Large intestine (tissue), 3 donors: Measurements from ENCODE around the gene ALDH8A1. TPM values are rescaled to one million over a fixed set of nuclear protein-coding genes. Genes with fewer than 3 reads are reported as not detected.

Source experiments
- DNase-seq, 2 donors: peaks; one replicate each; pipeline versions ENCODE4 v3.0.0 to v3.0.0-alpha.2; 2013
- H3K27ac ChIP-seq: one replicate; pipeline ENCODE4 v1.5.1; 2013; ENCODE audit warnings: low read length
- H3K27me3 ChIP-seq: 2 replicates; pipeline ENCODE4 v1.6.1; 2013; ENCODE audit warnings: low read length; ENCODE audit not compliant: control insufficient read depth, insufficient read depth
- H3K36me3 ChIP-seq: 2 replicates; pipeline ENCODE4 v1.6.1; 2013; ENCODE audit warnings: low read length; ENCODE audit not compliant: control insufficient read depth, insufficient read depth
- H3K4me1 ChIP-seq: one replicate; pipeline ENCODE4 v1.6.1; 2013; ENCODE audit warnings: low read length; ENCODE audit not compliant: control insufficient read depth, insufficient read depth
- H3K4me3 ChIP-seq: one replicate; pipeline ENCODE4 v1.5.1; 2013; ENCODE audit warnings: low read length
- H3K9me3 ChIP-seq: one replicate; pipeline ENCODE4 v1.6.1; 2013; ENCODE audit warnings: mild to moderate bottlenecking, low read depth, low read length, moderate library complexity; ENCODE audit not compliant: control insufficient read depth
- WGBS: methylation state at CpG from one replicate; pipeline ENCODE4 v1.1.5; 2013; ENCODE audit warnings: low lambda C conversion rate; ENCODE audit not compliant: insufficient coverage; 5-methylcytosine and 5-hydroxymethylcytosine counted together
- polyA plus RNA-seq: library from polyadenylated mRNA; unstranded; fragments of 120-200 nt; gene quantifications from one replicate; pipeline ENCODE4 v1.2.1, GENCODE V29; 2013

ALDH8A1 gene
- polyA plus RNA-seq, 1 donor: 0.70 TPM

DNA sequence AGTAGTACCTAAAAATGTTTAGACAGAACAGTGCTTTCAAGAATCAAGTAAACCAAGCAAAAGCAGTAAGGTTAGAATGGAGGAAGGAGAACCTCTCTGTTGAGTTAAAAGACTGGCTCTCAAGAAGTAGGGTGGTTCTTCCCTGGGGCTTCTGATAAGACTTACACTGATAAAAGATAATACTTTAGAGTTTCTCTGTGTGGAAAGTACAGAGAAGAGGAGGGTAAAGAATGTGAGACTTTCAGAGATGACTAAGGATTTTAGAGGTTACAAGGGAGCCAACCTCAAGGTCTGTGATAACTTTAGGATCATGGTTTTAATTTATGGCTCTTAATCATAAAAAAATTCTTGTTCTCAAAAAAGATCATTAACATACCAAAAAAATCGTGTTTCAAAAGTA, 30.9 kb upstream of the ALDH8A1 start:
- WGBS: 70% methylated on average over 1 of the region's 1 CpG
- H3K9me3 ChIP-seq: no peaks in the 10 kb centered on the region
- H3K4me1 ChIP-seq: no peaks in the 10 kb centered on the region
- no peaks in the 10 kb centered on the region for H3K27me3 ChIP-seq
- H3K36me3 ChIP-seq: peaks cover 28% of the 10 kb centered on the region
- DNase-seq: no peak
- H3K4me3 ChIP-seq: no peak overlapping the region
- H3K27ac ChIP-seq: no peak overlapping the region

DNA sequence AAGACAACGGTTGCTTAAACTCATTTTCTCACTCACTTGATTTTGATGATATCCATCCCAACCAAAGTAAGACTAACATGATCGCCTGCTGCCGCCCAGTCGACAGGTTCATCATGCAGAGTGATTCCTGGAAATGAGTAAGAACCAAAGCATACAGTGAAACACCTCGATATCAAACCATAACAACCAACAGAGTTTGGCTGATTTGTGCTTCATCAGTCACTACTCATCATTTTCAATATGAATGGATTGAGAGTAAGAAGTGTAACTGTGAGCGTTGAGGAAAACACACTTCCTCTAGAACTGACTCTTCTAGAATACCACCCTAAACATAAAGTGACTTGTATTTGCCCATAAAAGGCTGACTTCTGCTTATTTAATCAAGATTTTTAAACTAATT, 29.2 kb upstream of the ALDH8A1 start:
- DNase-seq: no peak
- Histone ChIP-seq H3K4me3 (no peak overlapping the region), H3K36me3 (peaks cover 20% of the 10 kb centered on the region), H3K27ac (no peak overlapping the region), H3K27me3 (no peaks in the 10 kb centered on the region), H3K4me1 (no peaks in the 10 kb centered on the region), H3K9me3 (no peaks in the 10 kb centered on the region)
- 93% methylated on average over 3 of the region's 6 CpGs for WGBS

DNA sequence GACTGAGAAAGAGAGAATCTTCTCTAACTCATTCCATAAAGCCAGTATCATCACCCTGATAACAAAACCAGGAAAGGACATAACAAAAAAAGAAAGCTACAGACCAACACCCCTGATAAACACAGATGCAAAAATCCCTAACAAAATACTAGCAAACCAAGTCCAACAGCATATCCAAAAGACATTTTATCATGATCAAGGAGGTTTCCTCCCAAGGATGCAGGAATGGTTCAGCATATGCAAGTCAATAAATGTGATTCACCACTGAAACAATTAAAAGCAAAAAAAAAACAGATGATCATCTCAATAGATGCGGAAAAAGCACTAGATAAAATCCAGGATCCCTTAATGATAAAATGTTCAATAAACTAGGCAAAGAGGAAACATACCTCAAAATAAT, 24.5 kb upstream of the ALDH8A1 start:
- H3K9me3 ChIP-seq: no peaks in the 10 kb centered on the region
- peaks cover 15% of the 10 kb centered on the region for H3K36me3 ChIP-seq
- WGBS: 100% methylated on average over 1 of the region's 1 CpG

DNA sequence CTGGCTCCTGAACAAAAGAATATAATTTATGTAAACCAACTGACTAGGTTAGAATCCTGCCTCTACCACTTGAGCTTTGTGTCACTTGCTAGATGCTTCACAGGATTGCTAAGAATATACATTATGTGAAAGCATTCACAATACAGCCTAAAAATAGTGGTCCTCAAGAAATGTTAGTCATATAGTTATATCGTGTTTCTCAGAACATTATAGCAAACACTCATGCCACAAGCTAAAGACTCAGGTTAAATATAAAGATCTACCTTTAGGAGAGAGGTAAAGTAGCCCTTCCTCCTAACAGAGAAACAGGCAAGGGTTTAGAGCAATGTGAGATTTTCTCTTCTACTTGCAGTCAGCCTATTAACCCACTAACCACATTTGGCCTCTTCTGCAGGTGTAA, 17.8 kb upstream of the ALDH8A1 start:
- H3K9me3 ChIP-seq: no peaks in the 10 kb centered on the region
- peaks cover 26% of the 10 kb centered on the region for H3K36me3 ChIP-seq
- no peaks in the 10 kb centered on the region for H3K4me1 ChIP-seq
- H3K27me3 ChIP-seq: no peaks in the 10 kb centered on the region
- WGBS: 100% methylated on average over 1 of the region's 1 CpG
- H3K4me3 ChIP-seq: no peak overlapping the region
- no peak for DNase-seq
- H3K27ac ChIP-seq: no peak overlapping the region

More for the DNA sequence above, 24.5 kb upstream of the ALDH8A1 start:
- H3K4me1 ChIP-seq: no peaks in the 10 kb centered on the region
- H3K27ac ChIP-seq: no peak overlapping the region
- H3K4me3 ChIP-seq: no peak overlapping the region
- DNase-seq: no peak
- no peaks in the 10 kb centered on the region for H3K27me3 ChIP-seq

DNA sequence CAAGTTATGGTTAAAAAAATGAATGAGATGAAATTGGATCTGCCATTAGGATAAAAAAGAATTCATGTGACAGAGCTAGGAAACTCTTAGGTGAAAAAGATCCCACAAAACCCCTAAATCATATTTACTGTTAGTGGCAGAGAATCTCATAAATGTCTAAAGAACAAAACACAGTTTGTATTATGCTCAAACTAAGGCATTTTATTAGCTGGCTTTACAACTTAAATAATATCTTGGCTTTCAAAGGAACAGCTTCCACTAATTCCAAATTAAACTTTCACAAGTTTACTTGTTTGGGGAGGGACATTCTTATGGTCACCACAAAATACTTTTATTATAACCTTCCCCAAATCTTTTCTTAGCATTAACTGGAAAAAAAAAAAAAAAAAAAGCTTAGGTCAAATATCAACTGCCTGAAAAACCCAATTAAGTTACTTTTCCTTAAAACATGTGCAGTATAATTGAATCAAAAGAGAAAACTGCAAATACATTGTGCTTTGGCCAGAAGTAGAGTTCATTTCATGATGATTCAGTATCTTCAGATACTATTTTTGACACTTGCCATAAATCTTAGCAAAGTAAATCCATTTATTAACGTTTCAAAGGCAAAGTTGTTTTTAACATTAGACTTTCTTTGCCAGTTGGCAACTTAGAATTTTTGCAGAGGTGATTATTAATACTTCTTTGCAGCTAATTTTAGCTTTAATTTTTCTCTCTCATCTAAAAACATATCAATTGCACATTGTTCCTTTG, 14.7 kb upstream of the ALDH8A1 start:
- Histone ChIP-seq H3K9me3 (peaks cover 4% of the 10 kb centered on the region), H3K4me3 (no peak overlapping the region), H3K4me1 (no peaks in the 10 kb centered on the region), H3K36me3 (peaks cover 20% of the 10 kb centered on the region), H3K27ac (no peak overlapping the region), H3K27me3 (no peaks in the 10 kb centered on the region)
- WGBS: no CpG with 5 or more reads among the region's 1 CpG
- no peak for DNase-seq

DNA sequence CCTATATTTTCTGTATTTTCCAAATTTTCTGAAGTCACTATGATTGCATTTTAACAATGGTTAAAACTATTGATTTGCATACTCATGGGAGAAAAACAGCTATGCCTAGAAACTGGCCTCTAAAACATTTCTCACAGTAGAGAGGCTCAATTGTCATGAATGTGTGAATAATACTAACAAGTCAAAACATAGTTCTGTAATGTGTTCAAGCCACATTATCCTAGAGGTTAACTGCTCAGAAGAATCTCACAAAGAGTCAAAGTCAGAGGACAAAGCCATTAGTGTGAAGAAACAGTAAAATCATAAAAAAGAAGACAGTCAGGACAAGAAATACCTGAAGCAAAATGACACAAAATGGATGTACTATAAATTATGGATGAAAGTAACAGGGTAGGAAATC, 12.5 kb upstream of the ALDH8A1 start:
- H3K27ac ChIP-seq: no peak overlapping the region
- H3K4me1 ChIP-seq: no peaks in the 10 kb centered on the region
- no peak for DNase-seq
- peaks cover 20% of the 10 kb centered on the region for H3K36me3 ChIP-seq
- H3K27me3 ChIP-seq: no peaks in the 10 kb centered on the region
- no peak overlapping the region for H3K4me3 ChIP-seq
- H3K9me3 ChIP-seq: peaks cover 10% of the 10 kb centered on the region

DNA sequence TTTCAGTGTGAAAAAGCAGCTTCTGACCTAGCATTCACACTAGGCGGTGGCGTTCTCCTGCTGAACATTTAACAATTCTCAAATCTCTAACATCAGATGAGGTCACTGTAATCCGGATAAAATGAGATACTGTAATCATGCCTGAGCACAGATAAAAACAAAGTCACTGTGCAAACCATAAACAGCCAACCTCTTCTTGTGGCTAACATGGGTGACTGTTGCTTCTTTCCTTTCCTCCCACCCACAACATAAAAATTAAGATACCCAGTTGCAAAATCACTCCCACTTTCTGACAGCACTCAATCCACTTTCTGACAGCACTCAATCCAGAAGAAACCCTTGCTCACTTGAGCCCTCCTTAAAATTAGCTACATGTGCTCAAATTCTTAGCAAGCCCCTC, 11.5 kb upstream of the ALDH8A1 start:
- whole genome bisulfite sequencing: 100% methylated on average over 3 of the region's 3 CpGs
- no peaks in the 10 kb centered on the region for H3K4me1 ChIP-seq
- H3K36me3 ChIP-seq: peaks cover 20% of the 10 kb centered on the region
- peaks cover 10% of the 10 kb centered on the region for H3K9me3 ChIP-seq
- no peaks in the 10 kb centered on the region for H3K27me3 ChIP-seq
- DNase-seq: no peak
- no peak overlapping the region for H3K4me3 ChIP-seq
- no peak overlapping the region for H3K27ac ChIP-seq

DNA sequence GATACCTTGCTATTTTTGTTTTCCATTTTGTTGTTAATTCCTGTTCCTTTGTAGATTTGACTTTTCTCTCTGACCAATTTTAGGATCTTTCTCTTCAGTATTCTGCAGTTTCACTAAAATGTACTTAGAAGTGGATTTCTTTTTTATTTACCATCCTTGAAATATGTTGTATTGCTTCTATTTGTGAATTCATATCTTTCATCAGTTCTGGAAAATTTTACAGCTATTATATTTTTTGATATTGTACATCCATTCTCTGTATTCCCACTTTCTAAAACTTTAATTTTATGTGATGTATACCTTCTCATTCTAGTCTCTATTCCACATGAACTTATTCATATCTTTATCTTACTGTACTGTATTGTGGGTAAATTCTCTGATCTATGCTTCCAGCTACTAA, 9.7 kb upstream of the ALDH8A1 start:
- Histone ChIP-seq H3K9me3 (peaks cover 10% of the 10 kb centered on the region), H3K27me3 (no peaks in the 10 kb centered on the region), H3K4me1 (peaks cover under 1% of the 10 kb centered on the region), H3K27ac (no peak overlapping the region), H3K36me3 (peaks cover 13% of the 10 kb centered on the region), H3K4me3 (no peak overlapping the region)
- DNase-seq: no peak

DNA sequence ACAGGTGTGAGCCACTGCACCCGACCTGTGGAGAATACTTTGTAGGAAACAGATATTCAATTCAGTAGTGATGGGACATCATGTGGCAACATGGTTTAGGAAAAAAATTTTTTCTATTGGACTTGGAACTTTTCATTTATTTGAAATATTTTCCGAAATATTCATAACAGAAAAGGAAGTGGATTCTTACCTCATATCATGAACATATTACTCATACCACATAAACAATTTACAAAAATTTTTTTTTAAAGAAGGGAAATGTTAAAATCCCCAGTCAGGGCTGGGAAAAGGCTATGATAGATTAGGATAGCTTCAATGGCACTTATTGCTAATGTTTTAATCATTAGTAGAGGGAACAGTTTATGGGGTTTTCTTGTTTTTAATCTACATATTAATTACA, 6.8 kb upstream of the ALDH8A1 start:
- WGBS: no CpG with 5 or more reads among the region's 2 CpGs
- DNase-seq: no peak
- Histone ChIP-seq H3K36me3 (no peaks in the 10 kb centered on the region), H3K27me3 (no peaks in the 10 kb centered on the region), H3K9me3 (peaks cover 10% of the 10 kb centered on the region), H3K4me3 (no peak overlapping the region), H3K4me1 (peaks cover 7% of the 10 kb centered on the region), H3K27ac (no peak overlapping the region)

DNA sequence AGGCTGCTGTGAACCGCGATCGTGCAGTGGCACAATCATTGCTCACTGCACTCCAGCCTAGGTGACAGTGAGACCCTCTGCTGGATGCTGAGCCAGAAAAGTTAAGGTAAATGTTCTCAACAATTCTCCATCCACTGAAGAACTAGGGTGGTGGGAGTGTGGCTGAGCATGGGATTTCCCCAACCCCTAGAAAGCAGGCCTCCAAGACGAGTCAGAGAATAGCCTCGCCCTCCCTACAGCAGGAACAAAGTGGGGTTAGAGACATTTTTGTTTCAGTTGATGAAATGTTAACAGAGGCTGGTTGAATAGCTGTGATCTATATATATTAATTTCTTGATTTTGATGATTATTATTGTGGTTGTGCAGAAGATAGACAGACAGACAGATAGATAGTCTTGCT, 6.1 kb upstream of the ALDH8A1 start:
- H3K27me3 ChIP-seq: no peaks in the 10 kb centered on the region

DNA sequence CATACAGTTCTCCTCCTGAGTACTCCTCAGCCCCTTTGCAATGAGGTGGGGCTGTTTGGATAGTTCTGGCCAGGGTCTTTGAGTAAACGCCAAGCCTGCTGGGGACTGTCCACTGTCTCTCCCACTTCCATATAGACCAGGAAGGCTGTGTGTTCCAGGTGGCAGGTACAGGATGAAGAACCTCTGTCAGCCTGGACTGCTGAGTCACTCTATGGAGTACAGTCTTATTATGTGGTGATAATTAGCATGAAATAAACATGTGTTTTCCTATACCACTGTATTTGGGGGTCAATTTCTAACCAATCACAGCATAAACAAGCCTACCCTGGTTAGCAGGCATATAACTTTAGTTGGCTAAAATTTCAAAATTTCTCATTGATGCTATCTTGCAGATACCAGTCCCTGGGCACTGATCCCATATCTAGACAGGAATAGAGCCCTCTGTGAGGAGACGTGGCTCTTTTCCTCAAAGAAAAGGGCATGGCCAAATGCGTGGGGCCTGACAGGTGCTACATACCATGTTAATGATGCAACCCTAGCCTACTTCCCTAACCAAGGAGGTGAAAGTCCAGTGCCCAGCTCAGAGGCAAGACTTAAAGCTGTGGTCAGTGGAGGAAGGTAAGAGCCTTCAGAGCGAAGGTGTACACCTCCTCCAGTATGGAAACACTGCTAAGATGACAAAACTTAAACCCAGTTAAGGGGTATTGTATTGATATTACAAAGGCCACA, 4.5 kb upstream of the ALDH8A1 start:
- H3K9me3 ChIP-seq: peaks cover 4% of the 10 kb centered on the region
- H3K27ac ChIP-seq: peak overlapping the region; percentile 12
- peaks cover 7% of the 10 kb centered on the region for H3K4me1 ChIP-seq
- WGBS: no CpG with 5 or more reads among the region's 4 CpGs
- H3K4me3 ChIP-seq: no peak overlapping the region
- DNase-seq: peak; percentile 55 to 62
- no peaks in the 10 kb centered on the region for H3K27me3 ChIP-seq
- H3K36me3 ChIP-seq: no peaks in the 10 kb centered on the region

More for the DNA sequence above, 6.1 kb upstream of the ALDH8A1 start:
- H3K9me3 ChIP-seq: peaks cover 10% of the 10 kb centered on the region
- WGBS: no CpG with 5 or more reads among the region's 5 CpGs
- H3K4me1 ChIP-seq: peaks cover 7% of the 10 kb centered on the region
- no peak for DNase-seq
- H3K36me3 ChIP-seq: no peaks in the 10 kb centered on the region
- H3K4me3 ChIP-seq: no peak overlapping the region
- no peak overlapping the region for H3K27ac ChIP-seq
